DND-41 (cell line): ENCODE data around the gene TNFRSF8.

Source experiments
- EZH2 ChIP-seq: IDR thresholded peaks from 3 replicates; pipeline ENCODE4 v1.6.1; 2012; ENCODE audit warnings: borderline replicate concordance, low read depth, mild to moderate bottlenecking, moderate library complexity, low read length, inconsistent platforms; ENCODE audit not compliant: severe bottlenecking
- TF ChIP-seq, protein P1 (sequence below): IDR thresholded peaks from 2 replicates; pipeline ENCODE4 v1.5.1; 2012; ENCODE audit warnings: borderline replicate concordance, low read length, moderate library complexity, mild to moderate bottlenecking; ENCODE audit not compliant: poor library complexity, severe bottlenecking; ENCODE audit errors: extremely low read depth

DNA sequence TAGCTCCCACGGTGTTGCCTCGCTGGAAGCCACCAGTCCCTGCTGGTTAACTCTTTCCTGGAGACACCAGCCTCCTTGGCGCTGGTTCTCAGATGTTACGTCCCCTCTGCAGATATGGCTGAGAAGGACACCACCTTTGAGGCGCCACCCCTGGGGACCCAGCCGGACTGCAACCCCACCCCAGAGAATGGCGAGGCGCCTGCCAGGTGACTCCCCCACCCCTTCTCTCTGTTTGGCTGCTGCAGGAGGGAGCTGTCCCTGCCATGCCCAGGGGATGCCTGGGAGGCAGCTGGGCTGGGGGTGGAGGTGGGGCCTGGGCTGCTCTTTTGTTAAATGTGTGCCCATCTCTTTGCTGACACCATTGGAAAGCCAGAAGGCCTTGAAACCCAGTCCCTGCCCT, 60.1 kb downstream of the TNFRSF8 start:
- TF ChIP-seq, protein P1, sequence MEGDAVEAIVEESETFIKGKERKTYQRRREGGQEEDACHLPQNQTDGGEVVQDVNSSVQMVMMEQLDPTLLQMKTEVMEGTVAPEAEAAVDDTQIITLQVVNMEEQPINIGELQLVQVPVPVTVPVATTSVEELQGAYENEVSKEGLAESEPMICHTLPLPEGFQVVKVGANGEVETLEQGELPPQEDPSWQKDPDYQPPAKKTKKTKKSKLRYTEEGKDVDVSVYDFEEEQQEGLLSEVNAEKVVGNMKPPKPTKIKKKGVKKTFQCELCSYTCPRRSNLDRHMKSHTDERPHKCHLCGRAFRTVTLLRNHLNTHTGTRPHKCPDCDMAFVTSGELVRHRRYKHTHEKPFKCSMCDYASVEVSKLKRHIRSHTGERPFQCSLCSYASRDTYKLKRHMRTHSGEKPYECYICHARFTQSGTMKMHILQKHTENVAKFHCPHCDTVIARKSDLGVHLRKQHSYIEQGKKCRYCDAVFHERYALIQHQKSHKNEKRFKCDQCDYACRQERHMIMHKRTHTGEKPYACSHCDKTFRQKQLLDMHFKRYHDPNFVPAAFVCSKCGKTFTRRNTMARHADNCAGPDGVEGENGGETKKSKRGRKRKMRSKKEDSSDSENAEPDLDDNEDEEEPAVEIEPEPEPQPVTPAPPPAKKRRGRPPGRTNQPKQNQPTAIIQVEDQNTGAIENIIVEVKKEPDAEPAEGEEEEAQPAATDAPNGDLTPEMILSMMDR, result no peak
- TF ChIP-seq EZH2, result no peak
